ENCODE results near the gene NCOA3.

DNA sequence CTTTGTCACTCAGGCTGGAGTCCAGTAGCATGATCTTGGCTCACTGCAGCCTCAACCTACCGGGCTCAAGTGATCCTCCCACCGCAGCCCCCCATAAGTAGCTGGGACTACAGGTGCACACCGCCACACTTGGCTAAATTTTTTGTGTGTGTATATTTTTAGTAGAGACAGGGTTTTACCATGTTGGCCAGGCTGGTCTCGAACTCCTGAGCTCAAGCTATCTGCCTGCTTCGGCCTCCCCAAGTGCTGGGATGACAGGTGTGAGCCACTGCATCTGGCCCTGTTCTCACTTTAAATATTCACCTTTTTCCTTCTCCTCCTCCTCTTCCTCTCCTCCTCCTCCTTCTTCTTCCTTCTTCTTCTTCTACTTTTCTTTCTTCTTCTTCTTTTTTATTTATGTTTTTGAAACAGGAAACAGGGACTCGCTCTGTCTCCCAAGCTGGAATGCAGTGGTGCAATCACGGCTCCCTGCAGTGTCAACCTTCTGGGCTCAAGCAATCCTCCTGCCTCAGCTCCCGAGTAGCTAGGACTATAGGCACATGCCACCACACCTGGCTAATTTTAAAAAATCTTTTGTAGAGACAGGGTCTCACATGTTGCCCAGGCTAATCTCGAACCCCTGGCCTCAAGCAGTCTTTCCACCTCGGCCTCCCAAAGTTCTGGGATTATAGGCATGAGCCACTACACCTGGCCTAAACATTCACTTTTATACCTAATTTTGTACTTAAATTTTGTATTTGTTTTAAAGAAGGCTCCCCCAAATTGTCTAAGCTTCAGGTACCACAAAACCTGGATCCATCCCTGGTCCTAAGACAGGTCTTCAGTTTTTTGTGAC, 47.2 kb upstream of the NCOA3 start:
- TF ChIP-seq, protein P1, sequence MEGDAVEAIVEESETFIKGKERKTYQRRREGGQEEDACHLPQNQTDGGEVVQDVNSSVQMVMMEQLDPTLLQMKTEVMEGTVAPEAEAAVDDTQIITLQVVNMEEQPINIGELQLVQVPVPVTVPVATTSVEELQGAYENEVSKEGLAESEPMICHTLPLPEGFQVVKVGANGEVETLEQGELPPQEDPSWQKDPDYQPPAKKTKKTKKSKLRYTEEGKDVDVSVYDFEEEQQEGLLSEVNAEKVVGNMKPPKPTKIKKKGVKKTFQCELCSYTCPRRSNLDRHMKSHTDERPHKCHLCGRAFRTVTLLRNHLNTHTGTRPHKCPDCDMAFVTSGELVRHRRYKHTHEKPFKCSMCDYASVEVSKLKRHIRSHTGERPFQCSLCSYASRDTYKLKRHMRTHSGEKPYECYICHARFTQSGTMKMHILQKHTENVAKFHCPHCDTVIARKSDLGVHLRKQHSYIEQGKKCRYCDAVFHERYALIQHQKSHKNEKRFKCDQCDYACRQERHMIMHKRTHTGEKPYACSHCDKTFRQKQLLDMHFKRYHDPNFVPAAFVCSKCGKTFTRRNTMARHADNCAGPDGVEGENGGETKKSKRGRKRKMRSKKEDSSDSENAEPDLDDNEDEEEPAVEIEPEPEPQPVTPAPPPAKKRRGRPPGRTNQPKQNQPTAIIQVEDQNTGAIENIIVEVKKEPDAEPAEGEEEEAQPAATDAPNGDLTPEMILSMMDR (conservative IDR thresholded peaks at IDR 0.05 in 1 of 2, IDR thresholded peaks at IDR 0.05 in 1 of 2; ENCODE audit: low read depth in 1 of 2, low read length in 2 of 2), result no peak
- TF ChIP-seq EZH2 (IDR thresholded peaks at IDR 0.05; ENCODE audit: low read length, missing control alignments), result no peak
